SK-N-MC (cell line): ENCODE measurements around the gene CLIP3.

Source experiments
- EZH2 ChIP-seq: fragments of 200-600 bp; sonication (generic); IDR thresholded peaks from one replicate; pipeline ENCODE4 v1.6.1; 2017; ENCODE audit warnings: antibody characterized with exemption
- POLR2AphosphoS5 ChIP-seq: IDR thresholded peaks from 2 replicates; pipeline ENCODE4 v1.6.1; 2012; ENCODE audit warnings: mild to moderate bottlenecking, low read depth, low read length, borderline replicate concordance

GRCh38 chr19:36051236-36051635, 18.6 kb upstream of the CLIP3 start:
- TF ChIP-seq EZH2 (no peak), POLR2AphosphoS5 (no peak)
